ENCODE measurements around the gene ANKRD2.
"Not testable (repeated sequence)": the region's sequence is repeated elsewhere in the genome, so short reads cannot be mapped to it uniquely, and the experiment has no call there.

ANKRD2 gene, protein sequence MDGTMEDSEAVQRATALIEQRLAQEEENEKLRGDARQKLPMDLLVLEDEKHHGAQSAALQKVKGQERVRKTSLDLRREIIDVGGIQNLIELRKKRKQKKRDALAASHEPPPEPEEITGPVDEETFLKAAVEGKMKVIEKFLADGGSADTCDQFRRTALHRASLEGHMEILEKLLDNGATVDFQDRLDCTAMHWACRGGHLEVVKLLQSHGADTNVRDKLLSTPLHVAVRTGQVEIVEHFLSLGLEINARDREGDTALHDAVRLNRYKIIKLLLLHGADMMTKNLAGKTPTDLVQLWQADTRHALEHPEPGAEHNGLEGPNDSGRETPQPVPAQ

DNA sequence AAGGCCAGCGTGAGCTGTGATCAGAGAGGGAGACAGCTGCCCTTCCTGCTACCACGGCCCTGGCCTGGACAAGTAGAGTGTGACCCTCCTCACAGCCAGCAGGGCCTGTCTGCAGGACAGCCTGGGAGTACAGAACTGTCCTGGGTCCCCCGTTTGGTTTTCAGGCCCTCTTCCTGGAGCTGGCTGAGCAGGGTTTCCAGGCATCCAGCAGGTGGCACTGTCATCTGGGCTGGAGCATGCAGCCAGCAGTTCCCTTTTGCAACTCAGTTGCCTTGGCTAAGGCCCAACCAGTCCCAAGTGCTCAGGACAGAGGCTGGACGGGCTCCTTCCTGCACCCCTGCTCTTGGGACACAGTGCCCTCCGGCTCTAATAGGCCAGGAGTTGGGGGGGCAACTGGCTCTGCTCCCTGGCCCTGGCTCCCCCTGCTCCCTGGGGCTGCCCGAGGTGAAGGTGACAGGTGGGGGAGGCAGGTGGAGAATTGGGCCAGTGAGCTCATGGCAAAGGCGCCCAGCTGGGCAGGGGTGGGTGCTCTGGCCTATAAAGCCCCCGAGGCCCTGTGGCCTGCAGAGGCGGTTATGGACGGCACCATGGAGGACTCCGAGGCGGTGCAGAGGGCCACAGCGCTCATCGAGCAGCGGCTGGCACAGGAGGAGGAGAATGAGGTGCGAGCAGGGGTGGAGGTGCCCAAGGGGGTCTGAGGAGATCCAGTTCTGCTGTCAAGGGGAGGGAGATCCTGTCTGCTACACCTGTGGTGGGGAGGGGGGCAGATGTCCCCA is at the start of gene ANKRD2:
Gene ANKRD2, plus strand, starts transcription at position 566 of the 776 bp plus-strand sequence. Its CDS starts 10 bp downstream, at position 576.
- peak; percentile 42 for DNase-seq

GRCh38 chr10:97522937-97523336 is 49.6 kb upstream of the ANKRD2 start:
- no peak for DNase-seq

GRCh38 chr10:97525086-97525485 is 47.5 kb upstream of the ANKRD2 start:
- no peak for DNase-seq

- no peak for DNase-seq
These were observed 46.9 kb upstream of the ANKRD2 start for GRCh38 chr10:97525683-97526110.

DNA sequence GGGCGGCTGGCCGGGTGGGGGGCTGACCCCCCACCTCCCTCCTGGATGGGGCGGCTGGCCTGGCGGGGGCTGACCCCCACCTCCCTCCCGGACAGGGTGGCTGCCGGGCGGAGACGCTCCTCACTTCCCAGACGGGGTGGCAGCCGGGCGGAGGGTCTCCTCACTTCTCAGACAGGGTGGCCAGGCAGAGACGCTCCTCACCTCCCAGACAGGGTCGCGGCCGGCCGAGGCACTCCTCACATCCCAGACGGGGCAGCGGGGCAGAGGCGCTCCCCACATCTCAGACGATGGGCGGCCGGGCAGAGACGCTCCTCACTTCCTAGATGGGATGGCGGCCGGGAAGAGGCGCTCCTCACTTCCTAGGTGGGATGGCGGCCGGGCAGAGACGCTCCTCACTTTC is 43.7 kb upstream of the ANKRD2 start:
- not testable (repeated sequence) for DNase-seq

GRCh38 chr10:97529685-97530465 is 42.7 kb upstream of the ANKRD2 start:
- no peak for DNase-seq

- no peak for DNase-seq
These were observed 41.1 kb upstream of the ANKRD2 start for GRCh38 chr10:97531401-97531986.

DNA sequence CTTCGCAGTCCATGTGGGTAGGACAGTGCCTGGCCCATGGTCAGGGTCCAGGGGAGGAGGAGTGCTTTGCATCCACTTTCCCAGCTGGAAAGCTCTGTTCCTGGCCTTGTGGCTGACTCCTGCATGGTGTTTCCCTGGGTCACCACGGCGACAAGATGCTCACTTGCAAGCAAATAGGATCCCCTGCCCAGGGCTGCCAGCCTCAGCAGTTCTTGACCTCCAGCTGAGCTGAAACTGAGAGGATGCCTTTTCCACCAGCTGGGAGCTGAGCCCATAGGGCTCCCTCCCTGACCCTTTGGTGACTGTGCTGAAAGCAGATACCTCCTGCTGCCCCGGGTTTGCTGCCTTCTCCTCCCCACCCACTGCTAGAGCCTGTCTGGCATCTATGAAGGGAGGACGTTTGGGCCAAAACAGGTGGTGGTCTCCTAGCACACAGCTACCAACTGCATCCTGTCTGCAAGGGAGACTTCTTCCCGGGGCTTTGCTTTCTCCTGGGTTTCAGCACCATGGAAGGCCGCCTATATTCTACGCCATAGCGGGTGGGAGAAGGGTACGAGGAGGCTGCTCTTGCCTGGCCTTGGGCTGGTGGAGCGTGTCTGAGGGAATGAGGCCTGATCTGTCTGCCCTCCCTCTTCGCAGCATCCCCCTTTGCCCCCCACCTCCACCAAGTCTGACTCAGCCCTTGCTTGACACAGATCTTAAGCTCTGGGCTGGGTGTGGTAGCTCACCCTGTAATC is 39.5 kb upstream of the ANKRD2 start:
- DNase-seq: no peak

GRCh38 chr10:97533888-97534287 is 38.7 kb upstream of the ANKRD2 start:
- no peak for DNase-seq

- peak; percentile 12 for DNase-seq
These were observed 37.7 kb upstream of the ANKRD2 start for GRCh38 chr10:97534746-97535367.

DNA sequence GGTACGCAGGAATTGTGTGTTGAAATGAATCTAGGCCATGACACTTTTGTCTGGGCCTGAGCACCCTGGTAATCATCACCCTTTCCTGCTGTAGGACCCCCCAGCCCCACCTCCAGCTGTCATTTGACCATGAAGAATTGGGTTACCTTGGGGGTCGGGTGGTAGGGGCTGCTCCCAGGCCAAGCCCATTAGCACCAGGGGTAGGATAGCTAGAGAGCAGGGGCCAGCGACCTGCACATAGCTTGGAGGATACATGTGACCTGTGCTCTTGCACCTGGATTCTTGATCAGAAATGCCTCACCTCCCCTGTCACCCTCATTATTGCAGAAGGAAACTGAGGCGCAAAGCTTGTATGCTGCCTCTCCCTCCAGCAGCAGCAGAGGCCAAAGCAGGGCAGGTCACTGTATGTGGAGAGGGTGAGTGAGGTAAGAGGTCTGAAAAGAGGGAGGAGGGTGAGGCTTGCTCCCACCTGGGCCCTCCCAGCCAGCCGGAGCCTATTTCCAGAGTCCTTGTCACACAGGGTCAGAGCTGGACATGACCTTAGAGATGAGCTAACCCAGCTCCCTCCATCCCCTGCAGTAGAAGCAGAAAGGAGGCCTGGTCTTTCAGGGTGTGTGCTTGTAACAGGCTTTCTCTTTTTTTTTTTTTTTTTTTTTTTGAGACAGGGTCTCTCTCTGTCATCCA is 35.3 kb upstream of the ANKRD2 start:
- DNase-seq: no peak

GRCh38 chr10:97538411-97538810 is 34.2 kb upstream of the ANKRD2 start:
- no peak for DNase-seq

DNA sequence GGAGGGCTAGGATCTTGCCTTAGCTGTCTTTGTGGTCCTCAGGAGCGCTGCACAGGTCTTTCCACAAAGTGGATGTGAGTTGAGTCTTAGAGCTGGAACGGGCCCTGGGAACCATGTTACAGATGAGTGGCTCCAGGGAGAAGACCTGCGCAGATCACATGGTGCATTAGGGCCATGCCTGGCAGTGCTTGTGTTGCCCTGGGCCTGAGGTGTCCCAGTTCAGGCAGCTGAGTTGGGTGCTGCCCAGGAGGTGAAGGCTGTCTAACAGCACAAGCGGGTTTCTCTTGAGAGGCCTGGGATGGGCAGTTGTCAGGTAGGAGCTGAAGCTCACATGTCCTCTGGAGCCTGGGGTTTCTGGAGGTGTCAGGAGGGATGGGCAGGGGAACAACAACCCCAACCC is 33.7 kb upstream of the ANKRD2 start:
- DNase-seq: no peak

GRCh38 chr10:97539523-97540200 is 32.9 kb upstream of the ANKRD2 start:
- no peak for DNase-seq

GRCh38 chr10:97540669-97541500 is 31.7 kb upstream of the ANKRD2 start:
- no peak for DNase-seq

DNA sequence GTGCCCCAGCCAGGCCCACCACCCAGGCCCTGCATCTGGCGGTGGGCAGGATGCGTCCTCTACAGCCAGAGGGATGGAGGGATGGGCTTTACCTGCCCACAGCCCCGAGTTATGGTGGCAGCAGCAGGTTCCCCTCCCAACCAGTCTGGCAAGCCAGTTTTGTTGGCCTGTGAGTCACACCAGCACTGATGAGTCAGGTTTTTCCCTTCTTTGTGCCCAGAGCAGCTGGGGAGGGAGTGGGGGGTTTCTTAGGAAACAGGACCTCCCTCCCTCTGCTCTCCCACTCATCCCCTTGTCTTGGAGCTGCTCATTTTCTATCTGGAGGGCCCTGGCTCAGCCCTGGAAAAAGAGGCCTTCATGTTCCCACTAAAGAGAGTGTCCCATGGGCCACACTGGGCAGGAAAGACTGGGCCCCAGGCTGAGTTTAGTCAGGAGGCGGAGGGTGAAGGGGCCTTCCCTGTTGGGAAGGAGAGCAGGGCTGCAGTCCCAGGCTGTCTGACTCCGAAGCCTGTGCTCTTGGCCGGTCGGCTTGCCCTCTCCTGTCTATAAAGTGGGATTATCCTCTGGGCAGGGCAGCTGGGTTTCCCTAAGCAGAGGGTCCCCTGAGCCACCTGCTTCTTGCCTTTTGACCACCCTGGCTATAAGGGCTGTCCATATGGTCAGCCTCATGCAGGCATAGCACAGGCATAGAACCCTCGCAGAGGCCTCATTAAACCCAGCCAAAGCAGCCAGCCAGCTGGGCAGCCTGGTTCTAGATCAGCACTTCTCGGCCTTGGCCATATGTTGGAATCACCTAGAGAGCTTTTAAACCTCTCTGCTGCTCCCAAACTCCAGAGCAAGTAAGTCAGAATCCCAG is 30.2 kb upstream of the ANKRD2 start:
- no peak for DNase-seq

GRCh38 chr10:97543025-97543546 is 29.5 kb upstream of the ANKRD2 start:
- no peak for DNase-seq

All from NCI-H1436 (cell line).